HG02973 (cell line): Measurements from ENCODE around the gene AP3D1.
"Not testable (repeated sequence)": the region's sequence is repeated elsewhere in the genome, so short reads cannot be mapped to it uniquely, and the experiment has no call there.

Experiments
- ATAC-seq: cut with Tn5 transposase; IDR thresholded peaks from one replicate; pipeline ENCODE4 v1.9.1; 2021; ENCODE audit warnings: moderate library complexity; ENCODE audit not compliant: unreplicated experiment

The AP3D1 gene

GRCh38 chr19:2157452-2157851 lies 6.1 kb upstream of the AP3D1 start:
- no peak for ATAC-seq

GRCh38 chr19:2154587-2155075 lies 3.3 kb upstream of the AP3D1 start:
- ATAC-seq, result no peak

DNA sequence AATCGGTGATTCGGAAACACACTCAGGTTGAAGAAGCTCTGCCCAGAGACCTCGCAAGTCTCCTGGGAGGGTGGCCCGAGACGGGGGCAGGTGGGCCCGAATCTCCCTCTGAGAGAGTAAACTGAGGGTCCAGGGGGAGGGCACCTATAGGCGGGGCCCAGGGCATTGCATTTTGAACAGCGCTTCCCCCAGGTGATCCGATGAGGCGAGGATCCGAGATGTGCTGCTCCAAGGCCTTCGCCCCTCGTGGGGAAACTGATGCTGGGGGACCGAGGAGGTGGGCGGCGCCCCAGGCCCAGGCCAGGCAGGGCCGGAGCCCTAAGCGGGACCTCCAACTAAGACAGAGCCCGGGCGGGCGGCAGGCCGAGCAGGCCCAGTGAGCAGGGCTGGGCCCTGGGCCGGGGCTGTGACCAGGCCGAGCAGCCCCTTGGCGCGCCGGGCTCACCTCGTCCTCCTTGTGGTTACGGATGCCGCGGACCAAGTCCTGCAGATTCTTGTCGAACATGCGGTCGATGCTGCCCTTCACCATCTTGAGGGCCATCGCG lies 500 bp downstream of the AP3D1 start:
- ATAC-seq, result peak; percentile 18

DNA sequence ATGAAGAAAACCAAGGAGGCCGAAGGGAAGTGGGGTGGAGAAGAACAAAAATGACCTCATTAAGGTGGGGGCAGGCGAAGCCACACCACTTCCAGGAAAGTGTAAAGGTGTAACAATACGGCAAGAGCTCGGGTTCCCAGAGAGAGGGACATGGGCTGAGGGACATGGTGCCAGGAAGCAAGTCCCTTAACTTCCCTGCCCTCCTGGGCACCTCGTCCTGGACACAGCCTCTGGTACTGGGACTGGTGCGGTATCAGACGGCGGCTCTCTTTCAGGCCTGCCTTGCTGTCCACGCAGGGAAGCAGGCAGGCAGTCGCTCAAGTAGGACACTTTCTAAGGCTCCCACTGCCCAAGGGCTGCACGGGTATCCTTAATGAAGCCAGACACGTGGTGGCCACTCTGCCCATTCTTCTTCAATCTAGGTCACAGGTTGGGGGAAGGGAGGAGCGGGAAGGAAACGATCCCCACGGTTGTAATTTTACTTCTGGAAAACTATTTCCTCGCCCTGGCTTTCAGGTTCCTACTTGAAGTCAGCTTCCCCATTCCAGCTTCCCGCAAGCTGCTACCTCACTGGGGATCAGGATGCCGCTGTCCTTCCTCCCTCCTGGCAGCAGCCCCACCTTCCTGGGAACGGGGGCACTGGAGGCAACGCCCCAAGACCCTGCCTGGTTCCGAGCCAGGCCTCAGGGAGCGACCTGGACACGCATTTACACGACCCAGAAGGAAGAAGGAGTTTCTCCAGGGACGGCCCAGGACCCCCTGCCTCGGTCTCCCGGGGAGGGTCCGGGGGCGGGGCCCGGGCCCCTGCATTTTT lies 1.2 kb downstream of the AP3D1 start:
- ATAC-seq, result no peak

- no peak for ATAC-seq
Observed at GRCh38 chr19:2148482-2149135, 2.8 kb downstream of the AP3D1 start.

DNA sequence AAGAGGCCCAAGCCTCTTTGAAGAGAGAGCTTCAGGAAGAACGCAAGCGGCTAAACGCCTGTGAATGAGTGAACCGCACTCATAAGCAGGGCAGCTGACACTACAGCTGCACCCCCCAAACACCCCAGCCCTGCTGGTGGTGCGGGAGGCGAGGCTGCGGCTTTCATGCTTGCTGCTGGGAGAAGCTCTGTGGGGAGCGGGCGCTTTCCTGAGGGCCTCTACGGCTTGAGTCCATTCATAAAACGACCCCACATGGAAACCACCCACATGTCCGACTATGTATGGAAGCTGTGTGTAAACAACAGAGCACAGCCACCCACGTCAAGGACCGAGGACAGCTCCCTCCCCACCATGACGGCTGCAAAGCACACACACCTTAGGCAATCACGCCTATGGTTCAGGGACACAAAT lies 5.5 kb downstream of the AP3D1 start:
- no peak for ATAC-seq

- no peak for ATAC-seq
Observed at GRCh38 chr19:2144190-2144589, 7.2 kb downstream of the AP3D1 start.

GRCh38 chr19:2142173-2142829 lies 9.1 kb downstream of the AP3D1 start:
- no peak for ATAC-seq

DNA sequence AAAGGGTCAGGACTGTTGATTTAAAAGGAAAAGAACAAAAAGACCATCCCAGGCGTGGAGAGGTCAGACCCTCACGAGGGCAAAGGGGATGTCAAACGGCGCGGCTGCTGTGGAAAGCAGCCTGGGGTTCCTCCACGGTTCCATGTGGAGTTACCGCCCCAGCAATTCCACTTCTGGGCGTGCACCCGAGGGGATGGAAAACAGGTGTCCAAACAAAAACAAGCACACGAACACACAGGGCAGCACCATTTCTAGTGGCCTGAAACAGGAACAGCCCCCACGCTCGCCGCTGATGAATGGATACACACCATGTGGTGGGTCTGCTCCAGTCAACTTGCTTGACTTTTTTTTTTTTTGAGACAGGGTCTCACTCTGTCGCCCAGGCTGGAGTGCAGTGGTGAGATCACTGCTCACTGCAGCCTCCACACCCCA lies 11.2 kb downstream of the AP3D1 start:
- no peak for ATAC-seq

- no peak for ATAC-seq
Observed at GRCh38 chr19:2139385-2140137, 11.8 kb downstream of the AP3D1 start.

- ATAC-seq, result no peak
Observed at GRCh38 chr19:2138061-2138728, 13.2 kb downstream of the AP3D1 start.

DNA sequence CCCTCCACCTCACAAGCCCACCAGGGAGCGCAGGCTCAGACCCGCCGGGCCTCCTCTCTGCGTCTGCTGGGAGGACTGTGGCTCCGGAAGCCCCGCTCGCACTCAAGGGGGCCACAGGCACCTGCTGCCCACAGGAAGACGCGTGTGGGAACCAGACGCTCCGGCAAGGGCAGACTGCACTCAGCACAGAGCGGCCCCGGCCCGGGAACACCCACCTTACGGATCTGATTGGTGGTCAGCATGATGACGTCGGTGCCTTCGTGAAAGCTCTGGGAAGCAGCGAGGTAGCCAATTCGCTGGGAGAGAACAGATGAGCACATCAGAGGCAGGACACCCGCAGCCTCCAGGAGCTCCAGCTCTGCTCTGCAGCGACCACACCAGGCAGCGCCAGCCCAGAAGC lies 14.6 kb downstream of the AP3D1 start:
- no peak for ATAC-seq

GRCh38 chr19:2135474-2136402 lies 15.6 kb downstream of the AP3D1 start:
- no peak for ATAC-seq

DNA sequence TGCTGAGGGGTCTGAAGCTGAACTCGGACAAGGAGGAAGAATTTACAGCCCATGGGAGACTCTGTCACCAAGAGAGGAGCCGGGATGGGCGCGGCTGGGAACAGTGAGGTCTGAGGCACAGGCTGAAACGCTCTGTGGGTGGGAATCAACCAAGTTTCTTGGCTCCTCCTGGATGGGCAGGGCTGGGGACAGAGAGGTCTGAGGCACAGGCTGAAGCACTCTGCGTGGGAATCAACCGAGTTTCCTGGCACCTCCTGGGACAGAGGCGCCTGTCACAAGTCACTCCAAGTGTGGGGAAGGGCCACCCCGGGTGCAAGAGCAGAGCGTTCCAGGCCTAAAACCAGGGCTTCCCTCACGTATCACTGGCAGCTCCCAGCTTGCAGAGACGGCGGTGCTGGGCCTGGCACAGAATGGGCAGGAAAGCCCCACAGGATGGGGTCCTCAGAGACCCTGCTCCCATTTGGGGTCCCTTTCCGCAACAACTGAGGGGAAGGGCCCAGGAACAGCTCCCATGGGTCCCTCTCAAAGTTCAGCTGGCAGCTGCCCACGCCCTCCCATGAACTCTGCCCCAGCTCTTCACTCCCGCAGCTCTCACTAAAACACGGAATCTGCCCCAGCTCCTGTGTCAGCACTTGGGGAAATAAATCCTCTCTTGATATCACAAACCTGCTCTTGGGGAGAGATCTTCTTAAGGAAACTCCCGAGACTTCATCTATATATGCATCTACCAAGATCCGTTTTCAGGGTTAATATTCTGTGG lies 18.5 kb downstream of the AP3D1 start:
- no peak for ATAC-seq

DNA sequence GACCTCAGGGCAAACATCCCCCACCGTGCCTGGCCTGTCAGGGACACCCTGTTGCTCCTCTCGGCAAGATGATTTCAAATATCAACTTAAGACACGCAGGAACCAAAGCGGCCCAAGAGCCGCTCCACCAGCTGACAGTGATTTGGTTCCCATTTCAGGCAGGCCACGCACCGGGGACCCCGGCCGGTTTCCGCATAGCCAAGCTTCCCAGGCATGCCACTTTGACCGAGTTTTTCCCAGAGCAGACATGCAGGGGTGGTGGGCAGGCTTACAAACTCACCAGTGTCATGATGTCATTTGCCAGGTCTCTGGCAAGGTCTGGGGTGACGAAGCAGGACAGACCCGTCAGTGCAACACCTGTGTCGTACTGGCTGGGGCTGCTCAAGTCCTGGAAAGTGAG lies 19.2 kb downstream of the AP3D1 start:
- ATAC-seq, result no peak

GRCh38 chr19:2131012-2131975 lies 20.1 kb downstream of the AP3D1 start:
- not testable (repeated sequence) for ATAC-seq
